ENCODE results near the gene ADARB1.

GRCh38 chr21:45043541-45044020, 30.8 kb upstream of the ADARB1 start:
- no peak for TF ChIP-seq ZNF565 (CRISPR knock-in tag; conservative IDR thresholded peaks at IDR 0.05; ENCODE audit: low read depth)
- no peak for TF ChIP-seq ESRRG (CRISPR knock-in tag; IDR thresholded peaks at IDR 0.05)
- TF ChIP-seq, protein P1, sequence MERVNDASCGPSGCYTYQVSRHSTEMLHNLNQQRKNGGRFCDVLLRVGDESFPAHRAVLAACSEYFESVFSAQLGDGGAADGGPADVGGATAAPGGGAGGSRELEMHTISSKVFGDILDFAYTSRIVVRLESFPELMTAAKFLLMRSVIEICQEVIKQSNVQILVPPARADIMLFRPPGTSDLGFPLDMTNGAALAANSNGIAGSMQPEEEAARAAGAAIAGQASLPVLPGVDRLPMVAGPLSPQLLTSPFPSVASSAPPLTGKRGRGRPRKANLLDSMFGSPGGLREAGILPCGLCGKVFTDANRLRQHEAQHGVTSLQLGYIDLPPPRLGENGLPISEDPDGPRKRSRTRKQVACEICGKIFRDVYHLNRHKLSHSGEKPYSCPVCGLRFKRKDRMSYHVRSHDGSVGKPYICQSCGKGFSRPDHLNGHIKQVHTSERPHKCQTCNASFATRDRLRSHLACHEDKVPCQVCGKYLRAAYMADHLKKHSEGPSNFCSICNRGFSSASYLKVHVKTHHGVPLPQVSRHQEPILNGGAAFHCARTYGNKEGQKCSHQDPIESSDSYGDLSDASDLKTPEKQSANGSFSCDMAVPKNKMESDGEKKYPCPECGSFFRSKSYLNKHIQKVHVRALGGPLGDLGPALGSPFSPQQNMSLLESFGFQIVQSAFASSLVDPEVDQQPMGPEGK (CRISPR knock-in tag; IDR thresholded peaks at IDR 0.05; ENCODE audit: borderline replicate concordance): no peak
- TF ChIP-seq BACH2 (CRISPR knock-in tag; IDR thresholded peaks at IDR 0.05; ENCODE audit: borderline replicate concordance): no peak
- no peak for TF ChIP-seq CSRNP3 (CRISPR knock-in tag; IDR thresholded peaks at IDR 0.05)
- TF ChIP-seq RARB (CRISPR knock-in tag; IDR thresholded peaks at IDR 0.05): no peak
- no peak for TF ChIP-seq GLIS3 (CRISPR knock-in tag; IDR thresholded peaks at IDR 0.05)
